Ectodermal cell (in vitro differentiated cells): ENCODE data around the gene RNF223.

Experiments
- H3K27ac ChIP-seq: 2 replicates; pipeline ENCODE4 v1.7.0; 2013; ENCODE audit warnings: mild to moderate bottlenecking, low read depth, low read length; ENCODE audit not compliant: insufficient read depth, poor library complexity, severe bottlenecking
- H3K27me3 ChIP-seq: 2 replicates; pipeline ENCODE4 v1.7.0; 2013; ENCODE audit warnings: mild to moderate bottlenecking, low read length; ENCODE audit not compliant: insufficient read depth, control insufficient read depth, poor library complexity, severe bottlenecking
- H3K36me3 ChIP-seq: one replicate; pipeline ENCODE4 v1.7.0; 2013; ENCODE audit warnings: low read length; ENCODE audit not compliant: control insufficient read depth, insufficient read depth
- H3K4me1 ChIP-seq: one replicate; pipeline ENCODE4 v1.7.0; 2013; ENCODE audit warnings: low read length; ENCODE audit not compliant: control insufficient read depth, insufficient read depth
- H3K4me3 ChIP-seq: 2 replicates; pipeline ENCODE4 v1.7.0; 2013; ENCODE audit warnings: low read depth, low read length, control low read depth; ENCODE audit not compliant: insufficient read depth
- H3K9me3 ChIP-seq: 2 replicates; pipeline ENCODE4 v1.7.0; 2013; ENCODE audit warnings: mild to moderate bottlenecking, low read length, moderate library complexity; ENCODE audit not compliant: control insufficient read depth
- WGBS, 2 experiments: methylation state at CpG; one replicate each; pipeline ENCODE4 v1.1.7; 2013; ENCODE audit warnings: missing lambda C conversion rate in 2 of 2; 5-methylcytosine and 5-hydroxymethylcytosine counted together

Gene RNF223

GRCh38 chr1:1042835-1043234 is 31.3 kb downstream of the RNF223 start:
- Histone ChIP-seq H3K36me3 (peaks cover 3% of the 10 kb centered on the region), H3K4me3 (no peak overlapping the region)

GRCh38 chr1:1041873-1042272 is 32.2 kb downstream of the RNF223 start:
- H3K9me3 ChIP-seq, result no peaks in the 10 kb centered on the region
- no peaks in the 10 kb centered on the region for H3K36me3 ChIP-seq
- H3K4me1 ChIP-seq, result peaks cover 20% of the 10 kb centered on the region
- peaks cover 35% of the 10 kb centered on the region for H3K27me3 ChIP-seq
- no peak overlapping the region for H3K27ac ChIP-seq
- no peak overlapping the region for H3K4me3 ChIP-seq
- WGBS, 2 experiments, result 95 to 96% methylated on average over 25 of the region's 25 CpGs

More at GRCh38 chr1:1042835-1043234, 31.3 kb downstream of the RNF223 start:
- Histone ChIP-seq H3K4me1 (peaks cover 17% of the 10 kb centered on the region), H3K27me3 (peaks cover 27% of the 10 kb centered on the region), H3K27ac (no peak overlapping the region), H3K9me3 (no peaks in the 10 kb centered on the region)
- WGBS, 2 experiments, result 92 to 97% methylated on average over 10 of the region's 10 CpGs

GRCh38 chr1:1041092-1041523 is 33.0 kb downstream of the RNF223 start:
- Histone ChIP-seq H3K36me3 (peaks cover 3% of the 10 kb centered on the region), H3K4me3 (no peak overlapping the region), H3K27me3 (peaks cover 40% of the 10 kb centered on the region), H3K9me3 (no peaks in the 10 kb centered on the region), H3K27ac (no peak overlapping the region), H3K4me1 (peaks cover 20% of the 10 kb centered on the region)
- WGBS, 2 experiments, result 42 to 45% methylated on average over 60 of the region's 60 CpGs

- H3K27ac ChIP-seq, result no peak overlapping the region
- peaks cover 40% of the 10 kb centered on the region for H3K27me3 ChIP-seq
- H3K4me1 ChIP-seq, result peaks cover 20% of the 10 kb centered on the region
- peaks cover 3% of the 10 kb centered on the region for H3K36me3 ChIP-seq
- WGBS, 2 experiments, result 6% methylated on average over 94 to 97 of the region's 99 CpGs
- H3K9me3 ChIP-seq, result no peaks in the 10 kb centered on the region
- H3K4me3 ChIP-seq, result peak overlapping the region; percentile 32
Measured at GRCh38 chr1:1040004-1040991, 33.8 kb downstream of the RNF223 start.

GRCh38 chr1:1039145-1039910 is 34.8 kb downstream of the RNF223 start:
- Histone ChIP-seq H3K36me3 (peaks cover 3% of the 10 kb centered on the region), H3K4me1 (peaks cover 24% of the 10 kb centered on the region), H3K27me3 (peaks cover 46% of the 10 kb centered on the region), H3K27ac (no peak overlapping the region), H3K4me3 (no peak overlapping the region), H3K9me3 (no peaks in the 10 kb centered on the region)
- WGBS, 2 experiments, result 53 to 57% methylated on average over 16 to 17 of the region's 17 CpGs

GRCh38 chr1:1038694-1039093 is 35.4 kb downstream of the RNF223 start:
- 89 to 90% methylated on average over 6 of the region's 6 CpGs for WGBS, 2 experiments
- peaks cover 3% of the 10 kb centered on the region for H3K36me3 ChIP-seq
- peaks cover 52% of the 10 kb centered on the region for H3K27me3 ChIP-seq
- peaks cover 28% of the 10 kb centered on the region for H3K4me1 ChIP-seq
- H3K9me3 ChIP-seq, result no peaks in the 10 kb centered on the region
- H3K27ac ChIP-seq, result no peak overlapping the region
- no peak overlapping the region for H3K4me3 ChIP-seq

GRCh38 chr1:1037366-1038327 is 36.5 kb downstream of the RNF223 start:
- 88 to 90% methylated on average over 30 of the region's 30 CpGs for WGBS, 2 experiments
- Histone ChIP-seq H3K4me1 (peaks cover 28% of the 10 kb centered on the region), H3K27ac (no peak overlapping the region), H3K36me3 (peaks cover 3% of the 10 kb centered on the region), H3K4me3 (no peak overlapping the region), H3K9me3 (no peaks in the 10 kb centered on the region), H3K27me3 (peaks cover 53% of the 10 kb centered on the region)

GRCh38 chr1:1035291-1035943 is 38.7 kb downstream of the RNF223 start:
- H3K27ac ChIP-seq, result no peak overlapping the region
- no peaks in the 10 kb centered on the region for H3K9me3 ChIP-seq
- H3K27me3 ChIP-seq, result peaks cover 52% of the 10 kb centered on the region
- H3K4me3 ChIP-seq, result no peak overlapping the region
- peaks cover 40% of the 10 kb centered on the region for H3K4me1 ChIP-seq
- 90 to 94% methylated on average over 19 of the region's 19 CpGs for WGBS, 2 experiments
- peaks cover 3% of the 10 kb centered on the region for H3K36me3 ChIP-seq

GRCh38 chr1:1034439-1034781 is 39.7 kb downstream of the RNF223 start:
- Histone ChIP-seq H3K36me3 (peaks cover 3% of the 10 kb centered on the region), H3K27me3 (peaks cover 42% of the 10 kb centered on the region), H3K9me3 (no peaks in the 10 kb centered on the region), H3K4me3 (peak overlapping the region; percentile 44), H3K4me1 (peaks cover 30% of the 10 kb centered on the region), H3K27ac (no peak overlapping the region)
- 45 to 53% methylated on average over 30 of the region's 30 CpGs for WGBS, 2 experiments
